Measurements from ENCODE around the gene C8B.
A peak's percentile ranks its signal among the peaks of the same experiment; 100 is the strongest.

Gene C8B

GRCh38 chr1:56972976-56973375, 7.2 kb upstream of the C8B start:
- no peak for DNase-seq

GRCh38 chr1:56970280-56970679, 4.5 kb upstream of the C8B start:
- DNase-seq: no peak

GRCh38 chr1:56968878-56969495, 3.2 kb upstream of the C8B start:
- DNase-seq: no peak

- DNase-seq: peak in 1 of 56 donors; percentile 1
Measured at GRCh38 chr1:56967900-56968832, 2.4 kb upstream of the C8B start.

GRCh38 chr1:56967355-56967754, 1.5 kb upstream of the C8B start:
- no peak for DNase-seq

- no peak for DNase-seq
Measured at GRCh38 chr1:56966698-56966999, 834 bp upstream of the C8B start.

GRCh38 chr1:56965191-56965590, 624 bp downstream of the C8B start:
- DNase-seq: no peak

GRCh38 chr1:56964349-56965017, 1.3 kb downstream of the C8B start:
- no peak for DNase-seq

GRCh38 chr1:56963667-56964066, 2.1 kb downstream of the C8B start:
- no peak for DNase-seq

GRCh38 chr1:56961426-56961825, 4.4 kb downstream of the C8B start:
- no peak for DNase-seq

- no peak for DNase-seq
Measured at GRCh38 chr1:56958526-56958925, 7.3 kb downstream of the C8B start.

GRCh38 chr1:56957931-56958330, 7.9 kb downstream of the C8B start:
- no peak for DNase-seq

- no peak for DNase-seq
Measured at GRCh38 chr1:56954664-56955063, 11.2 kb downstream of the C8B start.

- DNase-seq: no peak
Measured at GRCh38 chr1:56953386-56953785, 12.4 kb downstream of the C8B start.

GRCh38 chr1:56952501-56952900, 13.3 kb downstream of the C8B start:
- no peak for DNase-seq

- DNase-seq: no peak
Measured at GRCh38 chr1:56948403-56949023, 17.3 kb downstream of the C8B start.

GRCh38 chr1:56940039-56940438, 25.8 kb downstream of the C8B start:
- DNase-seq: no peak

- DNase-seq: no peak
Measured at GRCh38 chr1:56939209-56939608, 26.6 kb downstream of the C8B start.

- no peak for DNase-seq
Measured at GRCh38 chr1:56938646-56939045, 27.2 kb downstream of the C8B start.

GRCh38 chr1:56934430-56935060, 31.3 kb downstream of the C8B start:
- no peak for DNase-seq

- no peak for DNase-seq
Measured at GRCh38 chr1:56933606-56934005, 32.2 kb downstream of the C8B start.

GRCh38 chr1:56933161-56933560, 32.7 kb downstream of the C8B start:
- DNase-seq: no peak

Measured in nucleus accumbens (tissue), 56 donors.